COLO829 (cell line): Measurements from ENCODE around the gene MAGEA12.
"Not testable (repeated sequence)": the region's sequence is repeated elsewhere in the genome, so short reads cannot be mapped to it uniquely, and the experiment has no call there.

Experiments used
- DNase-seq: peaks from one replicate; pipeline ENCODE4 v3.0.0; 2012; ENCODE audit warnings: low spot score

Gene MAGEA12

GRCh38 chrX:152733261-152733975, at the start of gene MAGEA12, which contains the start of gene CSAG1:
TSS of gene MAGEA12 (plus strand) at chrX:152733757. CDS start at chrX:152736162, 2,405 bp downstream.
TSS of gene CSAG1 (minus strand) at chrX:152733721. CDS start at chrX:152732460, 1,261 bp downstream.
- peak; percentile 92 for DNase-seq

GRCh38 chrX:152697952-152698931, 35.3 kb upstream of the MAGEA12 start, which contains the start of gene MAGEA3:
TSS of gene MAGEA3 (plus strand) at chrX:152698794. CDS start at chrX:152700833, 2,039 bp downstream.
- not testable (repeated sequence) for DNase-seq

GRCh38 chrX:152700390-152700789, 33.2 kb upstream of the MAGEA12 start:
- not testable (repeated sequence) for DNase-seq

- DNase-seq, result not testable (repeated sequence)
Observed at GRCh38 chrX:152706500-152706899, 27.1 kb upstream of the MAGEA12 start.

GRCh38 chrX:152709173-152709572, 24.4 kb upstream of the MAGEA12 start, which contains the start of gene CSAG2:
TSS of gene CSAG2 (minus strand) at chrX:152709273. CDS start at chrX:152709112, 161 bp downstream.
- not testable (repeated sequence) for DNase-seq

- not testable (repeated sequence) for DNase-seq
Observed at GRCh38 chrX:152713195-152713594, 20.4 kb upstream of the MAGEA12 start.

GRCh38 chrX:152713815-152714787, 19.5 kb upstream of the MAGEA12 start, which contains the start of gene MAGEA2B:
TSS of gene MAGEA2B (plus strand) at chrX:152714628. CDS start at chrX:152717107, 2,479 bp downstream.
- not testable (repeated sequence) for DNase-seq

- no peak for DNase-seq
Observed at GRCh38 chrX:152725409-152725808, 8.1 kb upstream of the MAGEA12 start.

- DNase-seq, result not testable (repeated sequence)
Observed at GRCh38 chrX:152734143-152734858, 744 bp downstream of the MAGEA12 start.

GRCh38 chrX:152735101-152735500, 1.5 kb downstream of the MAGEA12 start:
- DNase-seq, result no peak

GRCh38 chrX:152735860-152736511, 2.4 kb downstream of the MAGEA12 start:
- DNase-seq, result no peak

GRCh38 chrX:152736528-152736927, 3.0 kb downstream of the MAGEA12 start:
- not testable (repeated sequence) for DNase-seq

- DNase-seq, result no peak
Observed at GRCh38 chrX:152738560-152738959, 5.0 kb downstream of the MAGEA12 start.

GRCh38 chrX:152753686-152754650, 20.4 kb downstream of the MAGEA12 start, which contains the start of gene MAGEA2:
TSS of gene MAGEA2 (minus strand) at chrX:152753842. CDS start at chrX:152751363, 2,479 bp downstream.
- not testable (repeated sequence) for DNase-seq

GRCh38 chrX:152754871-152755270, 21.3 kb downstream of the MAGEA12 start:
- not testable (repeated sequence) for DNase-seq

GRCh38 chrX:152758918-152759317, 25.4 kb downstream of the MAGEA12 start, which contains the start of gene CSAG3:
TSS of gene CSAG3 (plus strand) at chrX:152759218.
- DNase-seq, result not testable (repeated sequence)

- not testable (repeated sequence) for DNase-seq
Observed at GRCh38 chrX:152759544-152759943, 26.0 kb downstream of the MAGEA12 start.

- not testable (repeated sequence) for DNase-seq
Observed at GRCh38 chrX:152761582-152761981, 28.0 kb downstream of the MAGEA12 start.
